ENCODE data around the gene PARP16. TPM values are rescaled to one million over a fixed set of nuclear protein-coding genes. Genes with fewer than 3 reads are reported as not detected.

The PARP16 gene
- total and polyA plus RNA-seq, 9 of the 15 experiments (the other 6 are each of a cell fraction or from before 2014, with no cell fraction given): 3.0 to 9.9 (median 5.8) TPM

GRCh38 chr15:65304381-65305149 lies 17.9 kb upstream of the PARP16 start, which contains the start of gene RNU5B-1 (continued):
- TF ChIP-seq, protein P1, sequence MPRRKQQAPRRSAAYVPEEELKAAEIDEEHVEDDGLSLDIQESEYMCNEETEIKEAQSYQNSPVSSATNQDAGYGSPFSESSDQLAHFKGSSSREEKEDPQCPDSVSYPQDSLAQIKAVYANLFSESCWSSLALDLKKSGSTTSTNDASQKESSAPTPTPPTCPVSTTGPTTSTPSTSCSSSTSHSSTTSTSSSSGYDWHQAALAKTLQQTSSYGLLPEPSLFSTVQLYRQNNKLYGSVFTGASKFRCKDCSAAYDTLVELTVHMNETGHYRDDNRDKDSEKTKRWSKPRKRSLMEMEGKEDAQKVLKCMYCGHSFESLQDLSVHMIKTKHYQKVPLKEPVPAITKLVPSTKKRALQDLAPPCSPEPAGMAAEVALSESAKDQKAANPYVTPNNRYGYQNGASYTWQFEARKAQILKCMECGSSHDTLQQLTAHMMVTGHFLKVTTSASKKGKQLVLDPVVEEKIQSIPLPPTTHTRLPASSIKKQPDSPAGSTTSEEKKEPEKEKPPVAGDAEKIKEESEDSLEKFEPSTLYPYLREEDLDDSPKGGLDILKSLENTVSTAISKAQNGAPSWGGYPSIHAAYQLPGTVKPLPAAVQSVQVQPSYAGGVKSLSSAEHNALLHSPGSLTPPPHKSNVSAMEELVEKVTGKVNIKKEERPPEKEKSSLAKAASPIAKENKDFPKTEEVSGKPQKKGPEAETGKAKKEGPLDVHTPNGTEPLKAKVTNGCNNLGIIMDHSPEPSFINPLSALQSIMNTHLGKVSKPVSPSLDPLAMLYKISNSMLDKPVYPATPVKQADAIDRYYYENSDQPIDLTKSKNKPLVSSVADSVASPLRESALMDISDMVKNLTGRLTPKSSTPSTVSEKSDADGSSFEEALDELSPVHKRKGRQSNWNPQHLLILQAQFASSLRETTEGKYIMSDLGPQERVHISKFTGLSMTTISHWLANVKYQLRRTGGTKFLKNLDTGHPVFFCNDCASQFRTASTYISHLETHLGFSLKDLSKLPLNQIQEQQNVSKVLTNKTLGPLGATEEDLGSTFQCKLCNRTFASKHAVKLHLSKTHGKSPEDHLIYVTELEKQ (CRISPR knock-in tag; IDR thresholded peaks at IDR 0.05): 0 out of 2 replicates have a peak, but pooled peaks have one; percentile 20
- peak; percentile 75 for TF ChIP-seq MAFF (IDR thresholded peaks at IDR 0.05; ENCODE audit: low read length)
- peak; percentile 90 for TF ChIP-seq TOE1 (IDR thresholded peaks at IDR 0.05; ENCODE audit: borderline replicate concordance)
- peak; percentile 68; the same call in 1 of the 2 replicates for TF ChIP-seq TOE1 (CRISPR knock-in tag; IDR thresholded peaks at IDR 0.05; ENCODE audit: borderline replicate concordance, low read depth)
- peak; percentile 28; the same call in 1 of the 2 replicates for TF ChIP-seq PHF8 (IDR thresholded peaks at IDR 0.05; ENCODE audit: borderline replicate concordance, low read length)
- no peak for TF ChIP-seq ZNF699 (CRISPR knock-in tag; IDR thresholded peaks at IDR 0.05; ENCODE audit: insufficient replicate concordance)
- TF ChIP-seq NCOA1 (IDR thresholded peaks at IDR 0.05; ENCODE audit: low read depth): peak; percentile 79
- TF ChIP-seq ZNF175 (CRISPR knock-in tag; IDR thresholded peaks at IDR 0.05; ENCODE audit: low read depth): peak; percentile 93
- peak; percentile 69 for TF ChIP-seq GABPB1 (CRISPR knock-in tag; IDR thresholded peaks at IDR 0.05)
- TF ChIP-seq, protein P2, sequence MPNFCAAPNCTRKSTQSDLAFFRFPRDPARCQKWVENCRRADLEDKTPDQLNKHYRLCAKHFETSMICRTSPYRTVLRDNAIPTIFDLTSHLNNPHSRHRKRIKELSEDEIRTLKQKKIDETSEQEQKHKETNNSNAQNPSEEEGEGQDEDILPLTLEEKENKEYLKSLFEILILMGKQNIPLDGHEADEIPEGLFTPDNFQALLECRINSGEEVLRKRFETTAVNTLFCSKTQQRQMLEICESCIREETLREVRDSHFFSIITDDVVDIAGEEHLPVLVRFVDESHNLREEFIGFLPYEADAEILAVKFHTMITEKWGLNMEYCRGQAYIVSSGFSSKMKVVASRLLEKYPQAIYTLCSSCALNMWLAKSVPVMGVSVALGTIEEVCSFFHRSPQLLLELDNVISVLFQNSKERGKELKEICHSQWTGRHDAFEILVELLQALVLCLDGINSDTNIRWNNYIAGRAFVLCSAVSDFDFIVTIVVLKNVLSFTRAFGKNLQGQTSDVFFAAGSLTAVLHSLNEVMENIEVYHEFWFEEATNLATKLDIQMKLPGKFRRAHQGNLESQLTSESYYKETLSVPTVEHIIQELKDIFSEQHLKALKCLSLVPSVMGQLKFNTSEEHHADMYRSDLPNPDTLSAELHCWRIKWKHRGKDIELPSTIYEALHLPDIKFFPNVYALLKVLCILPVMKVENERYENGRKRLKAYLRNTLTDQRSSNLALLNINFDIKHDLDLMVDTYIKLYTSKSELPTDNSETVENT (CRISPR knock-in tag; IDR thresholded peaks at IDR 0.05): peak; percentile 97
- TF ChIP-seq SRSF3 (IDR thresholded peaks at IDR 0.05; ENCODE audit: insufficient read depth, low read length): no peak
- 0 out of 2 replicates have a peak, but pooled peaks have one; percentile 43 for TF ChIP-seq MAX (CRISPR knock-in tag; IDR thresholded peaks at IDR 0.05)
- TF ChIP-seq HSF4 (CRISPR knock-in tag; IDR thresholded peaks at IDR 0.05; ENCODE audit: borderline replicate concordance): no peak
- TF ChIP-seq EHMT2 (IDR thresholded peaks at IDR 0.05): no peak; the same call in 1 of the 2 replicates
- TF ChIP-seq SMAD3 (CRISPR knock-in tag; conservative IDR thresholded peaks at IDR 0.05): peak; percentile 97
- no peak for TF ChIP-seq RBBP5 (IDR thresholded peaks at IDR 0.05; ENCODE audit: borderline replicate concordance, insufficient read depth, low read length, poor library complexity, severe bottlenecking)
- TF ChIP-seq THRB (CRISPR knock-in tag; conservative IDR thresholded peaks at IDR 0.05): peak; percentile 99
- peak; percentile 37 for TF ChIP-seq CBFA2T2 (conservative IDR thresholded peaks at IDR 0.05)
- TF ChIP-seq SPI1 (IDR thresholded peaks at IDR 0.05; ENCODE audit: borderline replicate concordance, low read depth, low read length): no peak
- TF ChIP-seq ZNF282 (CRISPR knock-in tag; IDR thresholded peaks at IDR 0.05): no peak

Data from K562 (cell line).